Measurements from ENCODE around the gene IRAK1.

The IRAK1 gene

GRCh38 chrX:154027022-154027402, 7.3 kb upstream of the IRAK1 start:
- TF ChIP-seq ISL1 (CRISPR knock-in tag; IDR thresholded peaks at IDR 0.05) (no peak), ZNF70 (CRISPR knock-in tag; IDR thresholded peaks at IDR 0.05) (no peak)
- no peak for ATAC-seq

GRCh38 chrX:154026136-154027021, 6.7 kb upstream of the IRAK1 start:
- no peak for TF ChIP-seq BACH2 (CRISPR knock-in tag; IDR thresholded peaks at IDR 0.05; ENCODE audit: borderline replicate concordance)
- TF ChIP-seq SNAI2 (CRISPR knock-in tag; IDR thresholded peaks at IDR 0.05): no peak
- no peak for TF ChIP-seq CSDC2 (CRISPR knock-in tag; IDR thresholded peaks at IDR 0.05)
- TF ChIP-seq ARNTL (CRISPR knock-in tag; IDR thresholded peaks at IDR 0.05; ENCODE audit: borderline replicate concordance, low read depth): no peak
- no peak for TF ChIP-seq ZNF70 (CRISPR knock-in tag; IDR thresholded peaks at IDR 0.05)
- no peak for TF ChIP-seq TSHZ2 (CRISPR knock-in tag; IDR thresholded peaks at IDR 0.05)
- TF ChIP-seq ESRRG (CRISPR knock-in tag; IDR thresholded peaks at IDR 0.05): no peak
- no peak for TF ChIP-seq ZFP30 (CRISPR knock-in tag; IDR thresholded peaks at IDR 0.05)
- no peak for TF ChIP-seq ZNF8 (CRISPR knock-in tag; IDR thresholded peaks at IDR 0.05)
- no peak for TF ChIP-seq PATZ1 (CRISPR knock-in tag; IDR thresholded peaks at IDR 0.05; ENCODE audit: borderline replicate concordance)
- no peak for TF ChIP-seq OSR1 (CRISPR knock-in tag; IDR thresholded peaks at IDR 0.05)
- no peak for TF ChIP-seq ZNF565 (CRISPR knock-in tag; conservative IDR thresholded peaks at IDR 0.05; ENCODE audit: low read depth)
- no peak for TF ChIP-seq CREB5 (CRISPR knock-in tag; IDR thresholded peaks at IDR 0.05; ENCODE audit: low read depth)
- no peak for TF ChIP-seq ZC3H10 (CRISPR knock-in tag; IDR thresholded peaks at IDR 0.05)
- no peak for TF ChIP-seq POU6F1 (CRISPR knock-in tag; IDR thresholded peaks at IDR 0.05; ENCODE audit: borderline replicate concordance, low read depth)
- TF ChIP-seq CSRNP3 (CRISPR knock-in tag; IDR thresholded peaks at IDR 0.05): no peak
- no peak for TF ChIP-seq TOX (CRISPR knock-in tag; IDR thresholded peaks at IDR 0.05; ENCODE audit: borderline replicate concordance)
- ATAC-seq: no peak

- no peak for ATAC-seq
- TF ChIP-seq CSDC2 (CRISPR knock-in tag; IDR thresholded peaks at IDR 0.05): no peak
- no peak for TF ChIP-seq ESRRG (CRISPR knock-in tag; IDR thresholded peaks at IDR 0.05)
- TF ChIP-seq PPARA (CRISPR knock-in tag; IDR thresholded peaks at IDR 0.05; ENCODE audit: borderline replicate concordance): no peak
- no peak for TF ChIP-seq ZFP30 (CRISPR knock-in tag; IDR thresholded peaks at IDR 0.05)
- TF ChIP-seq TCF4 (CRISPR knock-in tag; IDR thresholded peaks at IDR 0.05; ENCODE audit: borderline replicate concordance): no peak
- no peak for TF ChIP-seq TOX (CRISPR knock-in tag; IDR thresholded peaks at IDR 0.05; ENCODE audit: borderline replicate concordance)
- TF ChIP-seq RARB (CRISPR knock-in tag; IDR thresholded peaks at IDR 0.05): no peak
- TF ChIP-seq OSR1 (CRISPR knock-in tag; IDR thresholded peaks at IDR 0.05): no peak
- TF ChIP-seq ISL1 (CRISPR knock-in tag; IDR thresholded peaks at IDR 0.05): no peak
- no peak for TF ChIP-seq SNAI2 (CRISPR knock-in tag; IDR thresholded peaks at IDR 0.05)
- TF ChIP-seq PATZ1 (CRISPR knock-in tag; IDR thresholded peaks at IDR 0.05; ENCODE audit: borderline replicate concordance): no peak
- no peak for TF ChIP-seq ZFP3 (CRISPR knock-in tag; IDR thresholded peaks at IDR 0.05)
- no peak for TF ChIP-seq ZNF70 (CRISPR knock-in tag; IDR thresholded peaks at IDR 0.05)
- TF ChIP-seq ARNTL (CRISPR knock-in tag; IDR thresholded peaks at IDR 0.05; ENCODE audit: borderline replicate concordance, low read depth): no peak
- TF ChIP-seq BACH2 (CRISPR knock-in tag; IDR thresholded peaks at IDR 0.05; ENCODE audit: borderline replicate concordance): no peak
- no peak for TF ChIP-seq ZNF565 (CRISPR knock-in tag; conservative IDR thresholded peaks at IDR 0.05; ENCODE audit: low read depth)
- no peak for TF ChIP-seq GLIS3 (CRISPR knock-in tag; IDR thresholded peaks at IDR 0.05)
- no peak for TF ChIP-seq ZC3H10 (CRISPR knock-in tag; IDR thresholded peaks at IDR 0.05)
Measured at GRCh38 chrX:154025230-154025629, 5.5 kb upstream of the IRAK1 start.

Measured in SK-N-SH treated with all-trans-retinoic acid at 6 μM for 48 hours (cell line).